Heart left ventricle (tissue), 13 donors: ENCODE results near the gene NFATC2.

ENCODE experiments used
- CTCF ChIP-seq, 12 donors: fragments of 200-600 bp; sonication (generic) in 4 of 12; IDR thresholded peaks; one replicate each; pipeline versions ENCODE4 v1.5.0 to v1.8.0; 2018 to 2022; ENCODE audit warnings: antibody characterized with exemption in 12 of 12, mild to moderate bottlenecking in 5 of 12
- POLR2A ChIP-seq, 2 donors: fragments of 450-650 bp; IDR thresholded peaks; one replicate each; pipeline ENCODE4 v1.6.1; 2017; ENCODE audit warnings: antibody characterized with exemption in 2 of 2, mild to moderate bottlenecking in 2 of 2, moderate library complexity in 2 of 2
- donor health status: ischemic (EF 13 %, LVEDD 7.1; RV severe dilation, severe dysfunction).
- donor health status: DM: no; HTN: yes; CAD: no.
- donor health status: DM: no; HTN: no; CAD: no.
- donor health status: ischemic (EF 25% LVEDD 6.9; RV normal size, moderate dysfunction).
- donor health status: ischemic (EF 25% LVEDD 5.7; RV mildly dilated, moderate dysfunction).
- donor health status: ischemic (EF 35%, LVEDD 5.7; RV mildly dilated, moderate dysfunction).
- donor health status: nonischemic (EF 11% LVEDD 7.7; RV severe dilation, severe dysfunction).
- donor health status: DM: yes; HTN: yes; CAD: no.
- donor health status: PGD.
- donor health status: ischemic (EF 29% LVEDD 5.4; RV normal size, mild dysfunction).
- donor health status: nonischemic (EF 23%, LVEDD 6.1; RV moderate dilation, normal function).

- TF ChIP-seq POLR2A (IDR thresholded peaks at IDR 0.05) (no peak), CTCF (IDR thresholded peaks at IDR 0.05) (no peak)
Observed at GRCh38 chr20:51535674-51536073, 6.8 kb downstream of the NFATC2 start.
